KG1 (cell line): Measurements from ENCODE around the gene C14orf93.

Source experiments
- DNase-seq: peaks from one replicate; lab custom pipeline; 2025; lab: John Stamatoyannopoulos, UW

C14orf93 gene

GRCh38 chr14:23009939-23010726, at the start of gene C14orf93:
Gene C14orf93 (minus strand): TSS chr14:23010143. CDS start chr14:22999023, 11,120 bp downstream.
- DNase-seq: peak; percentile 74

DNA sequence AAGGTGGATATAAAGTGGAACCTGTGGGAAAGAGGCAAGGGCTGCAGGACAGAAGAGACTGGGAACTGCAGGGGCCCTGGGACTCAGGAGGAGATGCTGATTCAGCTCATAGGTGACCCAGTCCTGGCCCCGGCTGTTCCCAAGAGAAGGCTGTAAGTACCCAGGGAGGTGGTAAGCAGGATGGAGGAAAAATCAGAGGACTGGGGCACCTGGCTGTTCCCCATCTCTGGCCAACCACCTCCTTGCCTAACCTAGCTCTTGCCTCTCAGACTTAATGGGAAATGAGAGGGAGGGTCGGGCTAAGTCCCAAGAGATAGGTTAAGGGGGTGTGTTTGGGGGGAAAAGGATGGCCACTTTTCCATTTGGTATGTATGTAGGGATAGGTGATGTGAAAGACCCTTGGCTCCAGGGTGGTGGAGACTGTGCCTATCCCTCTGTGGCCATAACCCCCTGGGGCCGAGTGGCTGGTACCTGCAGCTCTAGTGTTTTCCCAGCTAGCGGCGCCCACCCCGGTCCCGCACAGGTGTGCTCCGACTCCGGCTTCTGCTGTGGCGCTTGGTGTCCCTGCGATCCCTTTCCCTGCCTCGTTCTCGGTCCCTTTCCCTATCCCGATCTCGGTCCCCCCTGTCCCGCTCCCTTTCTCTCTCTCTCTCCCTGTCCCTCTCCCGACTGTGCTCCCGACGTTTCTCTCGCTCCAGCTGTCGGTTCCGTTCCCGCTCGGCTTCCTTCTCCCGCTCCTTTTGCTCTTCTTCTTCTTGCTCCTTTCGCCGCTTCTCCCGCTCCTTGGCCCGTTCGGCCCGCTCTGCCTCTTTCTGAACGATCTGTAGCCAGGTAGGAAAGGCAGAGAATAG, 48.9 kb upstream of the C14orf93 start:
- DNase-seq: no peak

- DNase-seq: no peak
Observed at GRCh38 chr14:23057757-23058653, 48.1 kb upstream of the C14orf93 start.

DNA sequence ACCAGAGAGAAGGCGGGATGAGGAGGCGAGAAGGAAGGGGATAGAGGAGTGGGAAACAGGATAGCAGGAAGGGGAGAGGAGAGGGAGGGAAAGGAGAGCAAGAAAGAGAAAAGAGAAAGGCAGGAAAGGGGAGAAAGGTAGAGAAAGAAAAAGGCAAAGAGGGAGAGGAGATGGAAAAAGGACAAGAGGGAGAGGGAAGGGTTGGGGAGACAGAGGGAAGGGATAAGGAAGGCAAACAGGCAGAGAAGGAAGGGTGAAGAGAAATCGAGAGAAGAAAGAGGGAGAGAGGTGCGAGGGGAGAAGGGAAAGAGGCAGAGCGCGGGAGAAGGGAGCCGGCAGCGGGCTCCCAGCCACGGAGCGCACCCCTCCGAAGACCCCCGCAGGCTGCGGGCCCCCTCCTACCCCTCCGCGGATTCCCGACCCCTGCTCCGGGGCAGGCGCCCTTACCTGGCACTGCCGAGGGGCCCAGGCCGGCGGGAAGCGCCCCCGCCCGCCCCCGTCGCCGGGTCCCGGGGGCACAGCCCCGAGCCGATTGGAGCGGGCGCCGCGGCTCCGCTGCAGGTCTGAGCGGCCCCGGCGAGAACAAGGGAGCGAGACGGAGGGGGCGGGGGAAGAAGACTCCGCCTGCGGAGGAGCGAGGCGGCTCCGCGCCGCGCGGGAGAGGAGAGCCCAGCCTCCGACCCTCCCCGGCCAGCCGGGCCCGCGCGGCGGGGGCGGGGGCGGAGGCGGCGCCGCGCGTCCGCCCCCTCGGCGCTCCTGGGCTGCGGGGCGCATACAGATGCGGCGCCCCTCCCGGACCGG, 47.2 kb upstream of the C14orf93 start, which contains the start of gene CDH24:
Gene CDH24, minus strand, starts transcription at position 565 of the 801 bp plus-strand sequence. CDS start 1,787 bp downstream, outside the sequence.
- DNase-seq: no peak

- no peak for DNase-seq
Observed at GRCh38 chr14:23056145-23056955, 46.4 kb upstream of the C14orf93 start.

- DNase-seq: no peak
Observed at GRCh38 chr14:23055621-23056144, 45.7 kb upstream of the C14orf93 start.

GRCh38 chr14:23055147-23055550, 45.2 kb upstream of the C14orf93 start:
- DNase-seq: no peak

GRCh38 chr14:23054000-23054811, 44.3 kb upstream of the C14orf93 start:
- DNase-seq: no peak

- DNase-seq: no peak
Observed at GRCh38 chr14:23053426-23053825, 43.5 kb upstream of the C14orf93 start.

GRCh38 chr14:23052671-23053070, 42.7 kb upstream of the C14orf93 start:
- no peak for DNase-seq

GRCh38 chr14:23052182-23052623, 42.3 kb upstream of the C14orf93 start:
- DNase-seq: no peak

GRCh38 chr14:23051141-23052057, 41.5 kb upstream of the C14orf93 start:
- DNase-seq: no peak

- no peak for DNase-seq
Observed at GRCh38 chr14:23049011-23049410, 39.1 kb upstream of the C14orf93 start.

DNA sequence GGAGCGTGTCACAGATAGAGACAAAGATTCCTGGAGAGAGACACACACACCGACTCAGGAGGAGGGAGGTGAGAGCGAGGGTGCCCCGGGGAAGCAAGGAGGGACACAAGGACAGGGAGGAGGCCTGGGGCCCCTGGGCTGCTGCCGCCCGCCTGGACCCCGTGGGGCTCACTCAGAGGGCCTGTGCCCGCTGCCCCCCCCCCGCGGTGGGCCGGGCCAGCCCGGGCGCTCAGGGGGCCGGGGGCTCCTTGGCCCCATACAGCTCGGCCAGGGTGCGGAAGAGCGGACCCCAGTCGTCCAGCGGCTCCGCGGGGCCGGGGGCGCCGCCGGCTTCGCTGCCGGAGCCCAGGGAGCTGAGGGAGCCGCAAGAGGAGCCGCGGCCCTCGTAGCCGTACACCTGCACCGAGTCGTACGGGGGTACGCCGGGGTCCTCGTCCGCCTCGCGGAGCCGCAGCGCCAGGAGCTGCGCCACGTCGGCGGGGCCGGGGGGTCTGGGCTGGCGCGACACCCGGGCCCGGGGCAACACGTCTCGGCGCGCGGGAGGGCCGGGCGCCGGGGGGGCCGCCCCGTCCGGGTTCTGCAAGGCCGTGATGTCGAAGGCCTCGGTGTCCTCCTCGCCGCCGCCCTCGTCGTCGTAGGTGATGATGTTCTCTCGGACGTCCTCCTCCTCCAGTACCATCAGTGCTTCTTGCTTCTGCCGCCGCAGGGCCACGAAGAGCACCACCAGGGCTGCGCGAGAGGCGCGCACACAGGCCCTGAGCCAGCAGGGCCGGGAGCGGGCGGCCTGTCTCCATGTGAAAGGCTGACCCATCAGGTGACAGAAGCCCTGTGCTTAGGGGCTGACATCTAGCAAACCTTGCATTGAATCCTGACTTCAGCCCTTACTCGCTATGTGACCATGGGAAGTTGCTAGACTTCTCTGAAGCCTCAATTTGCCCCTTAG, 38.1 kb upstream of the C14orf93 start:
- DNase-seq: no peak

DNA sequence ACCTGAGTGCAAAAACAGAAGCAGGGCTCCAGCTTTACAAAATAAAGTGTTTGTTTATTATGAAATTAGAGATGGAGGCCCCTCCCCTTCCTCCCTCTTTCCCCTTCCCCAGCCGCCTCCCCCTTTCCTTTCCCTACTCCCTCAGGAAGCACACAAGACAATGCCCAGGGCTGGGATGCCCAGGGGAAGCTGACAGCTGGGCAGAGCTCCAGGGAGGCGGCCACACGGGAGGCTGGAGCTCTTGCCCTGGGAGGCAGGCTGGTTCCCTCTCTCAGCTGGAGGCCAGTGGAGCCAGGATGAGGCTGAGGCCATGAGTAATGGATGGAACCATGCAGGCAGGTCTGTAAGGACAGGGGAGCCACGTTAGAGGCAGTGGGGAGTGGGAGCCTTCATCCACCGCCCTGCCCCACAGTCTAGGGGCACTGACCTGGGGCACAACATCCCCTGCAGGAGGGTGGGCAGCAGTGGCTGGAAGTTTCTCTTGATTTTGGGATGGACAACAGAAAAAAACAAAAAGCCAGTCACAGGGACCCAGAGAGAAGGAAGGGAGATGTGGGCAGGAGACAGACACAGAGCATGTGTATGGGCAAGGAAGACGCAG, 37.2 kb upstream of the C14orf93 start:
- DNase-seq: no peak
